HG02588 (cell line): ENCODE results near the gene B3GNT3.
"Not testable (repeated sequence)": the region's sequence is repeated elsewhere in the genome, so short reads cannot be mapped to it uniquely, and the experiment has no call there.

ENCODE experiments used
- ATAC-seq: cut with Tn5 transposase; IDR thresholded peaks from one replicate; pipeline ENCODE4 v1.9.1; 2021; ENCODE audit warnings: mild to moderate bottlenecking, moderate library complexity; ENCODE audit not compliant: unreplicated experiment

The B3GNT3 gene

GRCh38 chr19:17765069-17765618, 29.8 kb upstream of the B3GNT3 start:
- no peak for ATAC-seq

- no peak for ATAC-seq
These were observed 28.3 kb upstream of the B3GNT3 start for GRCh38 chr19:17766543-17767131.

- ATAC-seq = no peak
These were observed 27.4 kb upstream of the B3GNT3 start for GRCh38 chr19:17767559-17767958.

DNA sequence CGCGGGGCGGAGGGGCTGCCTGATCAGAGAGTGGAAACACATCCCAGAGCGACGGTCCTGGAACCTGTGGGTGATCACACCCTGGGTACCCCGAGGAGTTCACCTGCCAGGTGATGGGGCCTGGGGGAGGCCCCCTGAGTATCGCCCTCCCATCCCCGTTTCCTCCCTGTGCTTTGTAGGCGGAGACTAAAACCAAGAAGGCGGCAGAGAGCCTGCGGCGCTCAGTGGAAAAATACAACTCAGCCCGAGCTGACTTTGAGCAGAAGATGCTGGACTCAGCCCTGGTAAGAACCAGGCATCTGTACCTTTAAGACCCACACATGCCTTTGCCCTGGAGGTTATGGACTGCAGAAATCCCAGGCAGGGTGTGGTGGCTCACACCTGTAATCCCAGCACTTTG, 24.3 kb upstream of the B3GNT3 start:
- no peak for ATAC-seq

DNA sequence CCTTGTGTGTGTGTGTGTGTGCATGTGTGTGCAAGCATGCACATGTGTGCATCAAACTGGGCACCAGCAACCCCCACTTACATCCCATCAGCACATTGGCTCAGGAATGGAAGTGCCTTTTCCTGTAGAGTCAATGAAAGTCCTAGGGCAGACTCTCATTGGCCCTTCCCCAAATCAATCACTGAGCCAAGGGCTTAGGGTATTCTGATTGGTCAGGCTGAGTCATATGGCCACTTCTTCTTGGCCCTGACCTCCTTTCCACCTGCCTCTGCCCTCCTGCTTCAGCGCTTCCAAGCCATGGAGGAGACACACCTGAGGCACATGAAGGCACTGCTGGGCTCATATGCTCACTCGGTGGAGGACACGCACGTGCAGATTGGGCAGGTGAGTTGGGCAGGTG, 22.8 kb upstream of the B3GNT3 start:
- no peak for ATAC-seq

- no peak for ATAC-seq
These were observed 19.6 kb upstream of the B3GNT3 start for GRCh38 chr19:17775245-17775927.

GRCh38 chr19:17775991-17776803, 18.7 kb upstream of the B3GNT3 start:
- ATAC-seq = peak; percentile 60

- ATAC-seq = not testable (repeated sequence)
These were observed 17.1 kb upstream of the B3GNT3 start for GRCh38 chr19:17777840-17778239.

GRCh38 chr19:17778251-17778967, 16.5 kb upstream of the B3GNT3 start:
- ATAC-seq = no peak

DNA sequence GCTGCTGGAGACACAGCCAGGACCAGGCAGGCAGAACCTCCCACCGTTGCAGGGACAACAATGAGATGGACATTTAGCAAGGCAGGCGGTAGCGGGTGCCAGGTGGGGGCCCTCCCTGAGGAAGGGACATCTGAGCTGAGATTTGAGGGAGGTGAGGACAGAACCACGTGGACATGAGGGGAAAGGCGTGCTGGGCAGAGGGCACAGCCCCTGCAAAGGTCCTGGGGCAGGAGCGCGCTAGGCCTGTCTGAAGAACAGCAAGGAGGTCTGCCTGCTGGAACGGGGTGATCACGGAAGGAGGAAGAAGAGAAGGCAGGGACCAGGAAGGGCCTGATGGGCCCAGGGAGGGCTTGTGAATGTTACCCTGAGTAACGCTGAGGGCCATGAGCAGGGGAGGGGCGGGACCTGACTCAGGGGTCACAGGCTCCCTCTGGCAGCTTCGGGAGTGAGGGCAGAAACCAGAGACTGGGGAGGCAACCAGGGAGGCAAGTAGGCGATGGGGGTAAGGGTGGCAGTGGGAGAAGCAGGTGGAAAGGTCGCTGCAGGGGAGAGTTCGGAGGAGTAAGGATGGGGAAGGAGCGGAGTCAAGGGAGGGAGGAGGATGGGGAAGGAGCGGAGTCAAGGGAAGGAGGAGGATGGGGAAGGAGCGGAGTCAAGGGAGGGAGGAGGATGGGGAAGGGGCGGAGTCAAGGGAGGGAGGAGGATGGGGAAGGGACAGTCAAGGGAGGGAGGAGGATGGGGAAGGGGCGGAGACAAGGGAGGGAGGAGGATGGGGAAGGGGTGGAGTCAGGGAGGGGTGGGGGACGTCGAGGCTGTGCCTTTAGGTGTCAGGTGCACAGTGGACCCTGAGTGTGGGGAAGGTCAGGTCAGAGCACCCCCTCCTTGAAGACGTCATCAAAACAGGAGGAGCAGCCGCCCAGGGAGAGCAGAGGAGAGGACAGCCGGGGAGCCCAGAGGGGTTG, 15.7 kb upstream of the B3GNT3 start:
- ATAC-seq = no peak

- no peak for ATAC-seq
These were observed 14.2 kb upstream of the B3GNT3 start for GRCh38 chr19:17780781-17781180.

DNA sequence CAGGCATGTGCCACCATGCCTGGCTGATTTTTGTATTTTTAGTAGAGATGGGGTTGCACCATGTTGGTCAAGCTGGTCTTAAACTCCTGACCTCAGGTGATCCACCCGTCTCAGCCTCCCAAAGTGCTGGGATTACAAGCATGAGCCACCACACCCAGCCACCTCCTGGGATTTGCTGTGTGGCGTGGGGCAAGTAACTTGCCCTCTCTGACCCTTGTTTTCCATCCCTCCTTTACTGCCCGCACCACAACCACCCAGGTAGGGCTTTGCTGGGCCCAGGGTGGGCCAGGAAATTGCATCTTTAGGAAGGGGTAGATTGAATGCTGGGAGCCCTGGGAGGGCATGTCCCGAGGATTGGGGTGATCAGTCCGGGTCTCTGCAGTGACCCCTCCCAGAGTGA, 11.2 kb upstream of the B3GNT3 start:
- ATAC-seq = not testable (repeated sequence)

DNA sequence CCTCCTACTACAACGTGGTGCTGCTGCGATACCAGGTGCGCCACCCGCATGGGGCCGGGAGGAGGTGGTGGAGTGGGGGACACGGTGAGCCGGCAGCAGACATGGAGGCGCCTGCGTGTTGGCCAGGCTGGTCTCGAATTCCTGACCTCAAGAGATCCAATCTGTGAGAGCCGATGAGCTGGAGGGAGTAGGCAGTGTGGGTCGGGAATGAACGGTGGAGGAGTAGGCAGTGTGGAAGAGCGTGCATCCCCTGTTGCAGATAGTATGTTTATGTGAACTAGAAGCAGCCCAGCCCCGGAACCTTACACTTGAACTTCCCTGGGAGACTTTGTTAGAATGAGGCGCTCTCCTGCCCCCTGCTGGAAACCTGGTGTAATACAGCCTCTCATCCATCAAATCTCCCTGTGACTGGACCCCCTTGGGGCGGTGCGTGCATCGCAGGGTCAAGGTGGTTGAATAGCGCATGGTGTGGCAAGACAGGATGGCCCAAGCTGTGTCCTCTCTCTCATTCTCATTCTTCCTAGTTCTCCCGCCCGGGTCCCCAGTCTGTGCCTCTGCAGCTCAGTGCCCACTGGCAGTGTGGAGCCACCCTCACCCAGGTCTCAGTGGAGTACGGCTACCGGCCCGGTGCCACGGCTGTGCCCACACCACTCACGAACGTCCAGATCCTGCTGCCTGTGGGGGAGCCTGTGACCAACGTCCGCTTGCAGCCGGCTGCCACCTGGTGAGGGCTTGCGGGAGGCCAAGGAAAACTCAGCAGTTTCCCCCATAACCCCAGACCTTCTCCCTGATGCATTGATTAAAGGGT, 10.5 kb upstream of the B3GNT3 start:
- no peak for ATAC-seq

GRCh38 chr19:17787274-17787913, 7.5 kb upstream of the B3GNT3 start:
- no peak for ATAC-seq

DNA sequence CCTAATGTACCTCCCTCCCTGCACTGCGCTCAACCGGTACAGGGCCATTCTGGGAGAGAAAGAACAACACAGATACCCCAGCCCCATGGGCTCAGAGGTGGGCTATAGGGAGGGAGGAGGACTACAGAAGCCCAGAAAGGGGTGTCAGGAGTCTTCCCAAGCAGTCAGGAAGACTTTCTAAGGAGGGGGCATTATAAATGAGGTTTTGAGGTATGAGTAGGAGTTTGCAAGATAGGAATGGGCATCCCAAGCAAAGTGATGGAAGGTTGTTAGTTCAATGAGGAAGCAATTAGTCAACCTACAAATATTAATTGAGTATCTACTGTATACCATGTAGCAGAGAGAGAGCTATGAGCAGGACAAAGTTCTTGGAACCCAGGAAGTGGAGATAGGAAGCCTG, 6.3 kb upstream of the B3GNT3 start:
- ATAC-seq = no peak

DNA sequence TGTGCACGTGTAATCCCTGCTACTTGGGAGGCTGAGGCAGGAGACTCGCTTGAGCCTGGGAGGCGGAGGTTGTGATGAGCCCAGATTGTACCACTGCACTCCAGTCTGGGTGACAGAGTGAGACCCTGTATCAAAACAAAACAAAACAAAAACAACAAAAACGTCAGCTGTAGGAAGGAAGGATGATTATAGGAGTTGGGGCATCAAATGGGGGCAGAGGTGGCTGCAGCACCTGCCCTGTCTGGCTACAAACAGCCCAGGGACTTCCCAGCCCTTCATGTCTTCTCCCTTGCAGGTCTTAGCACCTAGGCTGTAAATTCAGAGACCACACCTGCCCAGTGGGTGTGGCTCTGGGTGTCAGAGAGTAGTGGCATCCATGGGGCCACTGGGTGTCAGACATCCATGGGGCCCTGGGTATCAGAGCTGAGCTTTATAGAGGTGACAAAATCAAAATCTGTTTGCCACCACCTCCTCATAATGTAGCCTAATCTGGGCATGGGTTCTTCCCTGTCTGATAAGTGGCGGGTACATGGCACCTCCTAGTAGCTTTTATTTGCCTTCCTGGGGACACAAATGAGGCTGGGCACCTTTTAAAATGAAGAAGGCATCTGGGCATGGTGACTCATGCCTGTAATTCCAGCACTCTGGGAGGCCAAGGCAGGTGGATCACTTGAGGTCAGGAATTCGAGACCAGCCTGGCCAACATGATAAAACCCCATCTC, 4.7 kb upstream of the B3GNT3 start:
- ATAC-seq = no peak

- no peak for ATAC-seq
These were observed 567 bp upstream of the B3GNT3 start for GRCh38 chr19:17794412-17794730.

DNA sequence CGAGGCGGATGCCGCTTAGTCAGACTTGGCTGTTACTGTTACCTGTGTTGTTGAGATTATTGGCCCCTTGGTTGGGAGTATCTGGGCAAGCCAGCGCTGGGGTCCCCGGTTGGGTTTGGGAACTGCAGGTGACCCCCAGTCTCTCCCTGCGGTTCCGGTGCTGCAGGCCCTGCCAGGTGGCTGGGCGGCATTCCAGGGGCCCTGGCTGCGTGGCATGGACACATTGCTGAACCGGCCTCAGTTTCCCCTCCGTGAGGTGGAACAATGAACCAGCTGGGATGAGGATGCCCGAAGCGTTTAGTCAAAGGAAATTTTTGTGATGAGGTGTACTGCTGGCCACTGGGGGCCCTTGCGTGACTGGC, 538 bp downstream of the B3GNT3 start:
- no peak for ATAC-seq
